Panc1 (cell line): ENCODE measurements around the gene SART1. TPM values are rescaled to one million over a fixed set of nuclear protein-coding genes. Genes with fewer than 3 reads are reported as not detected.

ENCODE experiments used
- ATAC-seq: fragments of 200-7000 bp; cut with Tn5 transposase; 2 replicates; pipeline ENCODE4 v1.9.1; 2020; ENCODE audit warnings: mild to moderate bottlenecking, moderate library complexity
- BruUV-seq: library from RNA; stranded (reverse); fragments of 400-500 nt; replicated peaks from 2 replicates; lab custom pipeline; 2021; lab: Mats Ljungman, UMichigan
- CTCF ChIA-PET: fragments of 300-600 bp; sonication (Branson Sonifier 250); formaldehyde crosslinking; loops from one replicate; lab custom pipeline; 2022; ENCODE audit warnings: antibody characterized with exemption; lab: Charles Lee
- POLR2A ChIA-PET: fragments of 300-600 bp; sonication (Branson Sonifier 250); formaldehyde crosslinking; loops from one replicate; lab custom pipeline; 2022; ENCODE audit warnings: antibody characterized with exemption; lab: Charles Lee
- DNase-seq: peaks from one replicate; pipeline ENCODE4 v3.0.0-alpha.2; 2010; ENCODE audit warnings: low read depth, low spot score
- H3K27ac ChIP-seq: 2 replicates; pipeline ENCODE4 v1.5.1; 2011; ENCODE audit warnings: mild to moderate bottlenecking, low read length, inconsistent platforms
- H3K27me3 ChIP-seq: fragments of 200-500 bp; sonication (Bioruptor generic); 2 replicates; pipeline ENCODE4 v1.6.0; 2014; ENCODE audit warnings: low read length, inconsistent platforms; ENCODE audit not compliant: control insufficient read depth, insufficient read depth
- H3K36me3 ChIP-seq: fragments of 200-500 bp; sonication (Bioruptor generic); 2 replicates; pipeline ENCODE4 v1.5.1; 2014; ENCODE audit warnings: inconsistent platforms, mild to moderate bottlenecking, low read length, moderate library complexity; ENCODE audit not compliant: control insufficient read depth, insufficient read depth
- H3K4me1 ChIP-seq: 2 replicates; pipeline ENCODE4 v1.5.1; 2011; ENCODE audit warnings: inconsistent platforms, mild to moderate bottlenecking, low read length, moderate library complexity; ENCODE audit not compliant: control insufficient read depth, insufficient read depth
- H3K4me3 ChIP-seq, 2 experiments: 2 replicates each; pipeline ENCODE4 v1.5.1; 2011 to 2012; ENCODE audit warnings: low read depth in 2 of 2, low read length in 2 of 2, mild to moderate bottlenecking in 2 of 2, inconsistent platforms in 1 of 2, moderate library complexity in 1 of 2
- H3K9me3 ChIP-seq: fragments of 200-500 bp; sonication (Bioruptor generic); 2 replicates; pipeline ENCODE4 v1.5.1; 2014; ENCODE audit warnings: low read depth, mild to moderate bottlenecking, inconsistent platforms, low read length, moderate library complexity; ENCODE audit not compliant: control insufficient read depth, insufficient read depth
- POLR2AphosphoS5 ChIP-seq: IDR thresholded peaks from 2 replicates; pipeline ENCODE4 v1.6.1; 2012; ENCODE audit warnings: mild to moderate bottlenecking, low read depth, low read length, moderate library complexity
- SIN3A ChIP-seq: IDR thresholded peaks from 2 replicates; pipeline ENCODE4 v1.6.1; 2012; ENCODE audit warnings: low read depth, mild to moderate bottlenecking, low read length, moderate library complexity, borderline replicate concordance; ENCODE audit not compliant: insufficient read depth
- TCF7L2 ChIP-seq: IDR thresholded peaks from 2 replicates; pipeline ENCODE4 v1.6.1; 2011; ENCODE audit warnings: mild to moderate bottlenecking, low read depth, low read length, inconsistent platforms
- in situ Hi-C: cut with HindIII; loops from 2 replicates; pipeline ENCODE4 v1.10.0; 2016; ENCODE audit warnings: low sequenced_read_pairs, low pct_unique_long_range_greater_than_20kb
- intact Hi-C: fragments of 100-400 bp; cut with micrococcal nuclease; formaldehyde crosslinking; loops from one replicate; pipeline ENCODE4 v1.10.0; 2022; ENCODE audit not compliant: unreplicated experiment
- total RNA-seq: library from RNA; stranded (reverse); gene quantifications from one replicate; pipeline ENCODE4 v1.2.1, GENCODE V29; 2021; ENCODE audit not compliant: unreplicated experiment
- TF ChIP-seq, protein P1 (sequence below): fragments of 450-650 bp; IDR thresholded peaks from 2 replicates; pipeline ENCODE4 v1.5.1; 2017; ENCODE audit warnings: mild to moderate bottlenecking
- TF ChIP-seq, protein P2 (sequence below), 2 experiments: IDR thresholded peaks; 2 replicates each; pipeline ENCODE4 v1.6.1; 2011 to 2012; ENCODE audit warnings: low read depth in 2 of 2, control low read depth in 1 of 2, low read length in 1 of 2, mild to moderate bottlenecking in 1 of 2, moderate library complexity in 1 of 2; ENCODE audit not compliant: insufficient read depth in 1 of 2

The SART1 gene
- total RNA-seq, 1 experiment from 2014 or later = 76.4 TPM

DNA sequence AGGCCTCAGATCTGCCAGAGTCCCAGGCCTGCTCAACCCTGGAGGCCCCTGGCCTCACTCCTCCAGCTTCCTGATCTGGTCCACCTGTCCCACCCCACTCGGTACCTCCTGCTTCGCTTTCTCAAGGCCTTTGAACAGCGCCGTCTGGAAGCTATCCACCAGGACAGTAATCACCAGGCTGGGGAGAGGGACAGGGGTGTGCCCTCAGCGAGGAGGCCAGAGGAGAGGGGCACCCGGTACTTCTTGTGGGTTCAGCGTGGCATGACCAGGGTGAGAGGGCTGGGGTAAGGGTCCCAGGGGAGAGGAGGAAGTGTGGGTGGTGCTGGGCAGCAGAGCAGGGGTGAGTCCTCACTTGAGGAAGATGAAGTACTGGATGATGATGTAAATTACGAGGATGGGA is 58.7 kb downstream of the SART1 start:
- Histone ChIP-seq H3K9me3 (no peaks in the 10 kb centered on the region), H3K36me3 (no peaks in the 10 kb centered on the region), H3K4me1 (peaks cover 23% of the 10 kb centered on the region), H3K27me3 (no peaks in the 10 kb centered on the region), H3K27ac (0 out of 2 replicates have a peak overlapping the region, but pooled peaks have one; percentile 25), H3K4me3 (no peak overlapping the region)
- BruUV-seq = no TSS peak
- ChIA-PET POLR2A (no interaction called here), CTCF (interaction anchor here (0.6 kb wide), 1 partner anchor 341 kb away, joined by 5 read pairs; no protein-coding TSS in a partner anchor)
- TF ChIP-seq, protein P1, sequence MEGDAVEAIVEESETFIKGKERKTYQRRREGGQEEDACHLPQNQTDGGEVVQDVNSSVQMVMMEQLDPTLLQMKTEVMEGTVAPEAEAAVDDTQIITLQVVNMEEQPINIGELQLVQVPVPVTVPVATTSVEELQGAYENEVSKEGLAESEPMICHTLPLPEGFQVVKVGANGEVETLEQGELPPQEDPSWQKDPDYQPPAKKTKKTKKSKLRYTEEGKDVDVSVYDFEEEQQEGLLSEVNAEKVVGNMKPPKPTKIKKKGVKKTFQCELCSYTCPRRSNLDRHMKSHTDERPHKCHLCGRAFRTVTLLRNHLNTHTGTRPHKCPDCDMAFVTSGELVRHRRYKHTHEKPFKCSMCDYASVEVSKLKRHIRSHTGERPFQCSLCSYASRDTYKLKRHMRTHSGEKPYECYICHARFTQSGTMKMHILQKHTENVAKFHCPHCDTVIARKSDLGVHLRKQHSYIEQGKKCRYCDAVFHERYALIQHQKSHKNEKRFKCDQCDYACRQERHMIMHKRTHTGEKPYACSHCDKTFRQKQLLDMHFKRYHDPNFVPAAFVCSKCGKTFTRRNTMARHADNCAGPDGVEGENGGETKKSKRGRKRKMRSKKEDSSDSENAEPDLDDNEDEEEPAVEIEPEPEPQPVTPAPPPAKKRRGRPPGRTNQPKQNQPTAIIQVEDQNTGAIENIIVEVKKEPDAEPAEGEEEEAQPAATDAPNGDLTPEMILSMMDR = no peak
- TF ChIP-seq POLR2AphosphoS5 = no peak
- no peak for TF ChIP-seq SIN3A
- no peak for TF ChIP-seq TCF7L2
- TF ChIP-seq, protein P2, sequence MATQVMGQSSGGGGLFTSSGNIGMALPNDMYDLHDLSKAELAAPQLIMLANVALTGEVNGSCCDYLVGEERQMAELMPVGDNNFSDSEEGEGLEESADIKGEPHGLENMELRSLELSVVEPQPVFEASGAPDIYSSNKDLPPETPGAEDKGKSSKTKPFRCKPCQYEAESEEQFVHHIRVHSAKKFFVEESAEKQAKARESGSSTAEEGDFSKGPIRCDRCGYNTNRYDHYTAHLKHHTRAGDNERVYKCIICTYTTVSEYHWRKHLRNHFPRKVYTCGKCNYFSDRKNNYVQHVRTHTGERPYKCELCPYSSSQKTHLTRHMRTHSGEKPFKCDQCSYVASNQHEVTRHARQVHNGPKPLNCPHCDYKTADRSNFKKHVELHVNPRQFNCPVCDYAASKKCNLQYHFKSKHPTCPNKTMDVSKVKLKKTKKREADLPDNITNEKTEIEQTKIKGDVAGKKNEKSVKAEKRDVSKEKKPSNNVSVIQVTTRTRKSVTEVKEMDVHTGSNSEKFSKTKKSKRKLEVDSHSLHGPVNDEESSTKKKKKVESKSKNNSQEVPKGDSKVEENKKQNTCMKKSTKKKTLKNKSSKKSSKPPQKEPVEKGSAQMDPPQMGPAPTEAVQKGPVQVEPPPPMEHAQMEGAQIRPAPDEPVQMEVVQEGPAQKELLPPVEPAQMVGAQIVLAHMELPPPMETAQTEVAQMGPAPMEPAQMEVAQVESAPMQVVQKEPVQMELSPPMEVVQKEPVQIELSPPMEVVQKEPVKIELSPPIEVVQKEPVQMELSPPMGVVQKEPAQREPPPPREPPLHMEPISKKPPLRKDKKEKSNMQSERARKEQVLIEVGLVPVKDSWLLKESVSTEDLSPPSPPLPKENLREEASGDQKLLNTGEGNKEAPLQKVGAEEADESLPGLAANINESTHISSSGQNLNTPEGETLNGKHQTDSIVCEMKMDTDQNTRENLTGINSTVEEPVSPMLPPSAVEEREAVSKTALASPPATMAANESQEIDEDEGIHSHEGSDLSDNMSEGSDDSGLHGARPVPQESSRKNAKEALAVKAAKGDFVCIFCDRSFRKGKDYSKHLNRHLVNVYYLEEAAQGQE (IDR thresholded peaks at IDR 0.05; ENCODE audit: insufficient read depth in 1 of 2, low read depth in 2 of 2, low read length in 1 of 2) = no peak
- in situ Hi-C loops (no loop called here), intact Hi-C loops (no loop called here)
- no peak for ATAC-seq
- no peak for DNase-seq

DNA sequence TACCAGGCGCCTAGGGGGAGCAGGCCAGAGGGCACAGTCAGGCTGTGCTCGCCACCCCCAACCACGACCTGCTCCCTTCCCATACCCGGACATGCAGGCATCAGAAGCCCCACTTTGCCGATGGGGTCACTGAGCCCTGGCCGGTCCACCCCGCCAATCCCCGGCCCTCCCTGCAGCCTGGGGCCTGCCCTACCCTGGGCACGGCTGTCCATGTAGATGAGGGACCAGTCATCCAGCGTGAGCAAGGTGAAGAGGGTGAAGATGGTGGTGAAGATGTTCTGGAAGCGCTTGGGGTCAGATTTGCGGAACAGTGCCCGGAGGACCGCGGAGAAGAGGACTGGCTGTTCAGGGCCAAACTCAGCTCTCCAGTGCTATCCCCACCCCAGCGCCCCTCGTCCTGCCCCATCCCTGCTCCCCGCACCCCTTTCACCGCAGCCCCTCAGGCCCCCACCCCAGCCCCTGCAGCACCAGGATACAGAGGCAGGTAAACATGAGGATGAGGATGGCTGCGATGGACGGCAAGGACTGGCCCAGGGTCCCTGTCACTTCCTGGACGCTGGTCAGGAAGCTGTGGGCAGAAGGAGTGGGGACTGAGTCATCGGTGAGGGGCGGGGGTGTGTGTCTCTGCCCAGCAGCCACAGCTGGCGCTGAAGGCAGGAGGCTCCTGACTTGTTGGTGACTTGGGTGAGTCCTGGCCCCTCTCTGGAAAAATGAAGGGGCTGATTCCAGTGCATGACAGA is 59.3 kb downstream of the SART1 start:
- in situ Hi-C loops (no loop called here), intact Hi-C loops (no loop called here)
- ATAC-seq (peak; percentile 78), DNase-seq (no peak)
- H3K4me3 ChIP-seq = no peak overlapping the region
- H3K27ac ChIP-seq = peak overlapping the region; percentile 5; the same call in 1 of the 2 replicates
- no peaks in the 10 kb centered on the region for H3K27me3 ChIP-seq
- no peaks in the 10 kb centered on the region for H3K36me3 ChIP-seq
- no peaks in the 10 kb centered on the region for H3K9me3 ChIP-seq
- ChIA-PET CTCF (interaction anchor here (1.6 kb wide), 1 partner anchor 136 kb away, joined by 5 read pairs; no protein-coding TSS in a partner anchor), POLR2A (no interaction called here)
- TF ChIP-seq, protein P2 (IDR thresholded peaks at IDR 0.05; ENCODE audit: insufficient read depth in 1 of 2, low read depth in 2 of 2, low read length in 1 of 2) = no peak
- no peak for TF ChIP-seq TCF7L2
- TF ChIP-seq, protein P1 = no peak
- no peak for TF ChIP-seq POLR2AphosphoS5
- TF ChIP-seq SIN3A = no peak
- peaks cover 17% of the 10 kb centered on the region for H3K4me1 ChIP-seq
- BruUV-seq = no TSS peak
